NCI-H1436 treated with DMSO at 0.1 percent for 48 hours (cell line): ENCODE measurements around the gene LCN9.

Experiments
- DNase-seq: peaks from one replicate; lab custom pipeline; 2025; lab: John Stamatoyannopoulos, UW

LCN9 gene

DNA sequence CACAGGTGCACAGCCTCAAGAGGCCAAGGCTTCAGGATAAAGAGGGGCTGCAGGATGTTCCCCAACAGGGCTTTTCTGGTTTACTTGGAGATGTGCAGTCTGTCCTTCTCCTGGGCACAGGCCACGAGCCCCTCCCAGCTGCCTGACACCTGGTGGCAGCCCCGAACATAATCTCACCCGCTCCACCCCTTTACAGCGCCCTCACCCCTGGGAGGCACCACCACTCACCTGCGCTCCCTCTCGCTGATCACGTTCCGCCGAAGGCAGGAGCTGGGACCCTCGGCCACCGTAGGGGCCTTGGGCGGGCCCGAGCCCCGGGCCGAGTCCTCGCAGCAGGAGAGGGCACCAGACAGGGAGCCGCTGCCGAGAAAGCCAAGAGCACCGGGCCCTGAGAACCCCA is 35.7 kb downstream of the LCN9 start:
- DNase-seq, result no peak

DNA sequence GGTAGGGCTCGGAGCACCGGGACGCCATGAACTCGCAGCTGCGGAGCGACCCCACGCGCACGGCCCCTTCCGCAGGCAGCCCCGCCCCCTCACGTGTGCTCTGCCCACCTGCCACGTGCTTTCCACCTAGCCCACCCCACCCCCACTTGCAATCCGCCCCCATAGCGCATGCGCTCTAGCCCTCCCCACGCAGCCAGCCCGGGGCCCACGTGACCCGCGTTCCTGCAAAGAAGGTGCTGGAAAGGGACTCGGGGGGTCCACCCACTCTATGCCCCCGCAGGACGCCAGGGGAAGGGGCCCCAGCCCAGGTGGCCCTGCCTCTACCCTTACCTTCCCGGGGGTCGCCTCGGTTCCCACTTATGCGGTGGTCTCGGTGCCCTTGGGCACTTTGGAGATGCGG is 36.3 kb downstream of the LCN9 start, which contains the start of gene SOHLH1:
Gene SOHLH1 (minus strand): TSS at position 42 of the 400 bp plus-strand sequence. CDS start 14 bp downstream, at position 28.
- no peak for DNase-seq

DNA sequence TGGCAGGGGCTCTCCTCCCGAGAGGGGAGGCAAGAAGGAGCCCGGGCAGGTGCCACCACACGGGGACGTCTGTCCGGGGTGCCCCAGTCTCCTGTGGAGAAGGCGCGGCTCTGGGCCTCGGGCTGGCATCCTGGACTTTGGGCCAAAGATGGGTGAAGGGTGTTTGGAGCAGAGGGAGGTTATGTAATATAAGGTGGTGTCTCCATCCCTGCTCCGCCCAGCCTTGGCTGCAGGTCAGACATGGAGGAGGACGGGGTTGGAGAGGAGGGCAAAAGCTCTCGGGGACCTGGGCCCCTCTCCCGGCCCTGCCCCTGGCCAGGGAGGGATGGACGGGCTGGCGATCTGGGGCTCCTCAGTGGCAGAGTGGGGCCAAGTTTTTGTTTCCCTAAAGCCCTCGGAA is 37.4 kb downstream of the LCN9 start:
- no peak for DNase-seq

DNA sequence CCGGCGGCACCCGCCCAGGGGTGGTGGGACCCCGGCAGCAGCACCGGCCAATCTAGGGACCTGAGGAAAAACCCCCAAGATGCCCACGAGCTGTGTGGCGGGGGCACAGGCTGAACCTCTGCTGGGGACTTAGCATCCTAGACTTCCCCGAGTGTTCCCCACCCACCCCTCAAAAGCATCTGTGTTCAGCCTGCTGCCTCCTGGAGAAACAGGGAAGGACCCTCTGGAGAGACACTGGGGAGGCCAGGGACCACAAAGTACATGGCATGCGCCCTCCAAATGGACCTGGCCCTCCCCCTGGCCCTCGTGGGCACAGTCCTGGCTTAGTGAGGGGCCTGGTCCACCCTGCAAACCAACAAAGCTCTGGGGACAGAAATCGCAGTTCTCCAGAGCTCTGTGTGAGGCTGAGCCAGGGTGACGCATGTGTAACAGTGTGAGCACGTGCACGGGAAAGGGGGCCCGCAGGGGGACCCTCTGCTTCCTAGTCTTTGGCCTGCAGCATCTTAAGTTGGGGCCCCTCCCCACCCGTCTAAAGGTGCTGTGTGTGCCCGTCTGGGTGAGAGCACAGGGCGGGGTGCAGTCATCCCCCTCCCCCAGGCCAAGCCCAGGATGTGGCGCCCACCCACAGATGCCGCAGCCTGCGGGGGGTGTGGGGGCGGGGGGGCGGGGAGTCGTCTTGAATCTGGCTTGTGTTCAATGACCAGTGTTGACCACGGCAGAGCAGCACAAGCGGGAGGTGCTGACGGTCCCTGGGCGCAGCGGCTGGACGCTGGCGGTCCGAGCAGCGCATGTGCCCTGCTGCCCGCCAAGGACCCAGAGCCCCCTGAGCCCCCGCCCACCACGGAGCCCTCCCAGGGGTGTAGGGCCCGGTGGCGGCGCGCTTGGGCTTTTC is 38.2 kb downstream of the LCN9 start:
- no peak for DNase-seq

DNA sequence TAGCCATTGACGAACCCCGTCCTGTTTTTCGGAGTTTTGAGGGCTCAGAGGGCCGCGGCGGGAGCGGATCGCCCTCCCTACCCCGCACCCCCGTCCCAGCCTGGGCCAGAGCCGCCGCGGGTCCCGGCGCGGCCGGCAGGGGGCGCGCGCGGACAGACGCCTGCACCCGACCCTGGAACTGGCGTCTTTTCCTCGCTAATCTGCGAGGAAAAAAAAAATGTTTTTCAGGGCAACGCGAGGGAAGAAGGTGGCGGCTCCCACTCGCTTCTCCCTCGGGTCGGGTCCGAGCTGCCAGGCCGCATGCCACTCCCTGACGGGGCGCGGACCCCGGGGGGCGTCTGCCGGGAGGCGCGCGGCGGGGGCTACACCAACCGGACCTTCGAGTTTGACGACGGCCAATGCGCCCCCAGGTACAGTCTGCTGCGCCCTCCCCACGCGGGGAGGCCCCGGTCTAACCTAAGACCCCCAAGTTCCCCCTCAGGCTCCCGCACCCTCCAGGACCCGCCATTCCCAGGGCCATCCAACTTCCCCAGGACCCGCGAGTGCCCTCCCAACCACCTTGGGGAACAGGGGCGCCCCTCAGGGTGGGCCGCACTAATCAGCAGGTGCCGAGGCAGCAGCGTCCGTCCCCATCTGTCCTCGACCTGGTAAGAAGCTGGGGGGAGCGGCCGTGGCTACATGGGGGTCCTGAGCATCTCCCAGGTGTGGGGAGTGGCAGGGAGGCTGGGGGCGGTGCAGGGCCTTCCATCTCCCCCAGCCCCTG is 39.0 kb downstream of the LCN9 start, which contains the start of gene KCNT1:
Gene KCNT1 (plus strand): TSS at position 227 of the 763 bp plus-strand sequence. CDS start 74 bp downstream, at position 301.
- no peak for DNase-seq

DNA sequence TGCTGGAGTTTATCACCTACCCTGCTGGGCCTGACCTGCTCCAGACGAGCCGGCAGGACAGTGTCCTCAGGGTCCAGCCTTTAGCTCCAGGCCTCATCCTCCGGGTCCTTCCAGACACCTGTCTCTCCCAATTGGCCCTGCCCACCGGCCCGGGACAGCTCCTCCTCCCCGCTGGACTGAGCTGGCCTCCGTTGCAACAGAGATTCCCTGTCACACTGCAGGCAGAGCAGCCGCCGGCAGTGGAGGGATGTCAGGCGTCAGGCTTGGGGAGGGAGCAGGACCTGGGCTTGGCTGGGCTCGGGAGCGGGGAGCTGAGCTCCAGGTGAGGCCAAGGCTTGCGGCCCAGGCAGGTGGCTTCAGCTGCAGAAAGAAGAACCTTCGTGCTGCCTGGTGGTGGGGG is 40.6 kb downstream of the LCN9 start:
- DNase-seq, result no peak

DNA sequence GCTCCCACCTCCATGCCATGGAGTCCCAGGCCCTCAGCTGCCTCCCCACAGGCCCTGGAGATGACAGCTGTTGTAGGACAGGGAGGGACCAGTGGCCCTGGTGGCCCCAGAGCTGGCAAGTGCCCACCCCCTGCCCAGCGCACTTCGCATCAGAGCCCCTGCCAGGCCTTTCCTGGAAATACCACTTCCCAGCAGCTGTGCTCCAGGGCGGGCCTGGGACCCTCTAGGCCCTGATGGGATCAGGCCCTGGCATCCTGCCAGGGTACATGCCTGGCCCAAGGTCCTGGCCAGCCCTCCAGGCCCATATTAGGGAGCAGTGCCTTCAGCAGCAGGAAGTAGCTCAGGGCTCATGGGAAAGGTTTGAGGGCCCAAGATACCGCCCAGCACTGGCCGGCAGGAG is 41.4 kb downstream of the LCN9 start:
- no peak for DNase-seq

DNA sequence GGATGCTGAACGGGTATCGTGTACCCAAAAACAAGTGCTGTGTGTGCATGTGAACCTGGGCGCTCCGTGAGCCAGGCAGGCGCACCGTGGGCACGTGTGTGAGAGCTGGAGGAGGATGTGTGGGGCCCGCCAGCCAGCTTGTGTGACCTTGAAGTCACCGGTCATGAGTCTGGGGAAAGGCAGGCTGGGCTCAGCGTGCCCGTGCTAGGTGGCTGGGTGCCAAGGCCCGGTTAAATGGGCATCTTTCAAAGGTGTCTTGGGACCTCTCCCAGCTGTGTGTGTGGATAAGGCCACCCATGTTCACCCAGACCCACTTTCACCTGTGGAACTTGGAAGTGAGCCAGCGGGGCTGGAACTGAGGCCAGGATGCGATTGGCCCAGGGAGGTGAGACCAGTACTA is 42.3 kb downstream of the LCN9 start:
- no peak for DNase-seq

DNA sequence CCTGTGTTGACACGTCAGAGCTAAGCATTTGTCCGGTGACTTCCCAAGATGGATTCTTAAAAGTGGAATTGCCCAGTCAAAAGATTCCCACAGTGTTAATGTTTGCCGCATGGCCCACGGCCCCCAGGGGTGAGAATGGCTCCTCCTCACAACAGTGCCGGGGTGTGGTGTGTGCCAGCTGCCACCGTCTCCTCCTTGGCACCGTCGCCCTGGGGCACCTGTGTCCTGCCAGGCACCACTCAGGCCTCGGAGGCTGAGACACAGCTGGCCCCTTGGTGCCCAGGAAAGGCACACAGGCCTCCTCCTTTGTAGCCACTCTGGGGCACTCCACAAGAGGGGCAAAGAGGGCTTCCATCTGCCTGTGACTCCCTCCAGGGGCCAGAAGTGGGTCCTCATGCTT is 43.2 kb downstream of the LCN9 start:
- no peak for DNase-seq

DNA sequence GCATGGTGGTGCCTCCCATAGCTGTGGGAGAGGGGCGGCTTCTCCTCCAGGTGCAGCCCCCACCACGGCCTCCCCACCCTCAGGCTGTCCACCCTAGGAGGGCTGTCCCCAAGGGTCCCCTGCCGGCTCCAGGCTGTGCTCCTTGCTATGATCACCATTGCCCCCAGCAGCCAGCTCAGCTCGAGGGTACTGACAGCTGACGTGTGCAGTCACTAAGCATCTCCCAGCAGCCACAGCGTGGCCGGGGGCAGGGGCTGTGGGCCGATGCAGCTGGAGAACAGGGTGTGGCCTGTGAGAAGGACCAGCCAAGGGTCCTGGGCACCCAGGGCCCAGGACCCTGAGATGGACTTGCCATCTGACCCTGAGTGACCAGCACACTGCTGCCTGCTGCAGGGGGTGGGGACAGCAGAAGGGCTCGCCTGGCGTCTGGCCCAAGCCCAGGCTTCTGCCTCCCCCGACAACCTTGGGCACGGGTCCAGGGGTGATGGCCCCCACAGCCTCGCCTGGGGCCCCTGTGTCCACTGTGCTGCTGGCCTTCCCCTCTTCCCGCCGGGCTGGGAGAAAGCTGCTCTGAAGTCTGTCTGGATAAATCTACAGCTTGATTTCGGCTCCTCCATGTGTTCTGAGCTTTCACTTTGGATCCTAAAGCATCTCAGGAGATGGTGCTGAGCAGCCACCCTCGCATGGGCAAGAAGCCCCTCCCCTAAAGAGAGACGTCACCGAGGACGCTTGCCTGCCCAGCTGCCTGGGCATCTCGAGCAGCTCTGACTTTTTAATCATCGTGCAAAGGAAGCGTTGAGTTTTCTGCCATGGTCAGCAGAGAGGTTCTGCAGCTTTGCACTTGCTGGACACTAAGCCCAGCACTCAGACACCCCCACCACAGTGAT is 44.4 kb downstream of the LCN9 start:
- no peak for DNase-seq

DNA sequence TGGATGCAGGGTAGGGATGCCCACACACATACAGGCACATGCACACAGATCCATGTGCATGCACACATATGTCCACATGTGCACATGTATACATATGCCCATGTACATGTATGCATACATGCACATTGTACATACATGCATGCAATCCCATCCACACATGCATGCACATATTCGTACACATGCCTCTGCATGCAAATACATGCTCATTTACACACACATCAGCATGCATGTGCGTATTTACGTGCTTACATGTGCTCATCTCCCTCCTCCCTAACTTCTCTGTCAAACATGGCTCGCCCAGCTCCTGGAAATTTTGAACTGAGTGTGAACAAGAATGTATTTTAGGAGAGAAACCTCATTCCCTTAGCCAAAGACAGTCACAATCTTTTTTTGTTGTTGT is 45.1 kb downstream of the LCN9 start:
- DNase-seq, result no peak

DNA sequence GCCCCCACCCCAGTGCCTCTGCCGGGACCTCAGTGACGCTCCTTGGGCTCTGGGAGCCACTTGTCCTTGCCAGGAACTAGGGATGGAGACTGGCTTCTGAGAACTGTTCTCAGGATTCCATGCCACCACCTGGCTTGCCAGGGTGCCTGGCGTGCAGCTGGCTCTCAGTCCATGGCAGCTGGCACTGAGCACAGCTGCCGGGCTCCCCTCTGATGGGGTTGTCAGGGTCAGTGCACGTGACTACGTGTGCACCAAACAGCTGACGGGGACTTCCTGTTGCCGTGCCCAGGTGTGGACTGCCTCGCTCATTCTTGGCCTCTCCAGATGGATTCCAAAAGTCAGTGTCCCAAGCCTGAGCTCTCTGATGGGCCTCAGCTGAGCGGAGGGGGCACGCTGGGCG is 48.3 kb downstream of the LCN9 start:
- DNase-seq, result no peak

DNA sequence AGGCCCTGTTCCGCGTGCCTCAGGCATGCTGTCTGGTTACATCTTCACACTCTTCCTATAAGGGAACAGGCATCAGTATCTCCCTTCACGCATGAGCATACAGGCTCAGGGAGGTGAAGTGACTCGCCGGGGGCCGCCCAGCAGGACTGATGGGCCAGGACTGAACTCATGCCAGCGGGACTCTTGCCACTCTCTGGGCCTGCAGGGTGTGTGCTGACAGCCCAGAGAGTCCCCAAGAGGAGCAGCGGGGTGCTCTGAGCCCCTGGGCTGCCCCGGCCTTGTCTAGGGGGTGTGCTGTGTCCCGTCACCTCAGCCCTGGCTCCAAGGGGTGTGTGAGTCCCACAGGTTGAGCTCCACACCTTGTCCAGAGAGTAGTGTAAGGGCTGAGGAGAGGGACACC is 48.8 kb downstream of the LCN9 start:
- DNase-seq, result no peak

DNA sequence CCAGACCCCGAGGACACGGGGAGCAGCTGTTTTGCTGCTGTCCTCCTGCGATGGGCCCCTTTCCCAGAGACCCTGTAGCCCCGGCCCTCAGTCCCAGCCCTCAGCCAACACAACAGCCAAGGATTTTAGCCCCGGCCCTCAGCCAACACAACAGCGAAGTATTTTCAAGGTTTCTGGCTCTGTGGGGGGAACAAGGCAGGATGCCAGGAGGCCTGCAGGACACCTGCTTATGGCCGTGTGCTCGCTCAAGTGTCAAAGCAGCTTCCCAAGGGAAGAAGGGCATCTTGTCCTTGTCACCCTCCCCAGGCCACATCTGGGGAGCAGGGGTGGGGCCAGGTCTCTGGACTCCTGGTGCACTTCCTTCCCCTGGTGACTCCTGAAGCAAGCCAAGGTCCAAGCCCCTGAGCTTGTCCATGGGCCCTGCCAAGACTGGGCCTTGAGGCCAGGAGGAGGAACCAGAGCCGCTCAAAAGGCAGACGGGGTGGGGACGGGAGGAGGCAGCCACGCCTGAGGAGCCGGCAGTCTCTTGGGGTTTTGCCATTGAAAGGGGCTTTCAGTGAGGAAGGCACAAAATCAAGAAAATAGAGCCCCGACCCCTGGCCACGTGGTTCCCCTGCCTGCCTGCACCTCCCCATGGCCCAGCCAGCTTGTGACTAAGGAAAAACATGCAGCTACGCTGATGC is 49.6 kb downstream of the LCN9 start:
- no peak for DNase-seq

DNA sequence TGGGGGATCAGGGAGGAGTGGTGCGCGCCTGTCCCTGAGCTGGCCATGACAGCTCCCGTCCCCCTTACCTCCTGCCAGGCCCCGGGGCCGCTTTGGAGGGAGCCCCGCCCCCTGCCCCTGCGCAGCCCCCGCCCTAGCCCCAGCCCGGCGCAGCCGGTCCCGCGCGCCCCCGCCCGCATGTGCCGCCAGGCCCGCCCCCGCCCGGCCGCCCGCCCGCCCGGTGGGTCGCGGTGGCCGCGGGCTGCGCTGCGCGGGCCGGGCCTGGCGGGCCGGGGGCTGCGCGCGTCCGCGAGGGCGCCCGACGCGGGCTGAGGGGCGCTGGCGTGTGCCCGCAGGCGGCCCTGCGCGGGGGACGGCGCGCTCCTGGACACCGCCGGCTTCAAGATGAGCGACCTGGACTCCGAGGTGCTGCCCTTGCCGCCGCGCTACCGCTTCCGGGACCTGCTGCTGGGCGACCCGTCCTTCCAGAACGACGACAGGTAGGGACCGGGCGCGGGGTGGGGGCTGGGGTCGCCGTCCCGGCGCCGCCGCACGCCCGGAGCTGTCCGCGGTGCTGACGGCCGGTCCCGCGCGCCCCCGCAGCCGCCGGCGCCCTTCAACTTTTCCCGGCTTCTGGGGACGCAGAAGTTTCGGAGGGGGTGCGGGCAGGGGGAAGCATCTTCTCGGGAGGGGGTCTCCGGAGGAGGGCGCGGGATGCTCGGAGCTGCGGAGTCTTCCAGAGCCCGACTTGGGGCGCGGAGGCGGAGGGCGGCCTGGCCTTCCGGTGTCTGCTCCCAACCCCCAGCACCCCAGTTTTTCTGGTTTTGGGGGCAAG is 51.3 kb downstream of the LCN9 start:
- DNase-seq, result no peak

DNA sequence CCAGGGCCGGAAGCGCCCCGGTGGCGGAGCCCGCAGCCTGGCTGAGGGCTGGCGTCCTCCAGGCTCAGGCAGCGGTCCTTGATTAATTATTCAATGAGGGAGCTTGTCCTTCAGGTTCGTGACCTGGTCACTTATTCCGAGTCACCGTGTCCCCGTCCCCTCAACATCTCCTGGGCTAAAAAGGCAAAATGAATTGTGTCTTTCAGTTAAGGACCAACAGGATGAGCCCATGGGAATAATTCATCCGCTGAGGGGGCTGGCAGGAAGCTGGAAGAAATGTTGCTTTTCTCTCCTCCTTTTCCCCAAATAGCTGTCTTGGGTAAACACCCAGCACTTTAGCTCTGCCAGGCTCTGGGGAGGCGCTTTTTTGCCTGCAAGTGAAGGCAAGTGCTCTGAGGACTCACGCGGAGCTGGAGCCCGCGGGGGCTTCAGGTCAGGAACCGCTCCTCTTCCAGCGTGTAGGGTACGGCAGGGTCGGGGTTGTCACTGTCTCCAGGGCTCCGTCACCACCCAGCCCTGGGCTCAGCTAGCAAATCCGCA is 52.0 kb downstream of the LCN9 start:
- no peak for DNase-seq

DNA sequence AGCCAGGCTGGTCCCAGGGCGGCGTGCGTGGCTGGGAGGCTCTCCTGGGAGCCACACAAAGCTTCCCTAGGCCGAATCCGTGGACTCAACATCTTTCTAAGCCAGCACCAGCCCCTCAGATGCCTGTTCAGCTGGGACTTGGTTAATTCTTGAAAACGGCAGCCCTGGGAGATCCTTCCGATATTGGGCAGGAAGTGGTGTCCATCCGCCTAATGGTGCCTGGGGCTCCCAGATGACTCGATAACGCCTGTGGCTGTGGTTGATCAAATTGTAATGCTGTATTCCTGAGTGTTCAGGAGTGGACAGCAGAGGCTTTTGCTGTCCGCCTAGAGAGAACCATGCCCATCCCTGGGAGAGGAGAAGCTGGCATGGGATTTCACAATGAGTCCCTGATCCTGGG is 52.9 kb downstream of the LCN9 start:
- DNase-seq, result no peak
